GM12801 (cell line): ENCODE data around the gene DPEP2.

Experiments used
- TF ChIP-seq, protein P1 (sequence below): IDR thresholded peaks from one replicate; pipeline ENCODE4 v1.5.1; 2011; ENCODE audit warnings: control low read depth; ENCODE audit not compliant: insufficient read length; ENCODE audit errors: extremely low read depth

Gene DPEP2

DNA sequence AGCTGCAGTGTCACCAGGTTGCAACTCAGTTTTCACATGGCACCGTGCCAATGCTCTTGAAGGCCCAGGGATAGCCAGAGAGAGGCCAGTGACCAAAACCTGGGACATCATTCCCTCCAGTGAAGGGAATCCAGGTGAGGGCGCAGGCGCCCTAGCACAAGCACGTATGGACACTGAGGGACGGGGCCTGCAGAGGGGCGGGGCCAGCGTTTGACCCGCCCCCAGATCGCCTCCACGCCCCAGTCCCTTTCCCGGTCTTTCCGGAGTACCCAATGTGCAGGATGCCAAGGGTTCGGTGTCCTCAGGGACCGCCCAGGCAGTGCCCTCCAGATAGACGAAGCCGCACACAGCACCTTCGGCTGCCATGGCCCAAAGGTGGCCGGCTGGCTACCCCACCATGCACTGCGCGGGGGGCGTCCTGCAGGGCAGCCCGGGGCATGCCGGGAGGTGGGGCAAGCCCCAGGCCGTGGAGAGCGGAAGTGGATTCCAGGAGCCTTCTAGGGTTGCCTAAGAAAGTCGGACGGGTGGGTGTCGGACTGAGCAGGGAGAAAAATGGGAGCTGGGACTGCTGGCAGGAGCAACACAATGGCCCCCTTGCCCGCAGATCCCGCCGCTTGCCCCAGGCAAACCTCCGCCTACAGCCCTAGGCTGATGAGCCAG, 35.5 kb downstream of the DPEP2 start:
- TF ChIP-seq, protein P1, sequence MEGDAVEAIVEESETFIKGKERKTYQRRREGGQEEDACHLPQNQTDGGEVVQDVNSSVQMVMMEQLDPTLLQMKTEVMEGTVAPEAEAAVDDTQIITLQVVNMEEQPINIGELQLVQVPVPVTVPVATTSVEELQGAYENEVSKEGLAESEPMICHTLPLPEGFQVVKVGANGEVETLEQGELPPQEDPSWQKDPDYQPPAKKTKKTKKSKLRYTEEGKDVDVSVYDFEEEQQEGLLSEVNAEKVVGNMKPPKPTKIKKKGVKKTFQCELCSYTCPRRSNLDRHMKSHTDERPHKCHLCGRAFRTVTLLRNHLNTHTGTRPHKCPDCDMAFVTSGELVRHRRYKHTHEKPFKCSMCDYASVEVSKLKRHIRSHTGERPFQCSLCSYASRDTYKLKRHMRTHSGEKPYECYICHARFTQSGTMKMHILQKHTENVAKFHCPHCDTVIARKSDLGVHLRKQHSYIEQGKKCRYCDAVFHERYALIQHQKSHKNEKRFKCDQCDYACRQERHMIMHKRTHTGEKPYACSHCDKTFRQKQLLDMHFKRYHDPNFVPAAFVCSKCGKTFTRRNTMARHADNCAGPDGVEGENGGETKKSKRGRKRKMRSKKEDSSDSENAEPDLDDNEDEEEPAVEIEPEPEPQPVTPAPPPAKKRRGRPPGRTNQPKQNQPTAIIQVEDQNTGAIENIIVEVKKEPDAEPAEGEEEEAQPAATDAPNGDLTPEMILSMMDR: no peak

DNA sequence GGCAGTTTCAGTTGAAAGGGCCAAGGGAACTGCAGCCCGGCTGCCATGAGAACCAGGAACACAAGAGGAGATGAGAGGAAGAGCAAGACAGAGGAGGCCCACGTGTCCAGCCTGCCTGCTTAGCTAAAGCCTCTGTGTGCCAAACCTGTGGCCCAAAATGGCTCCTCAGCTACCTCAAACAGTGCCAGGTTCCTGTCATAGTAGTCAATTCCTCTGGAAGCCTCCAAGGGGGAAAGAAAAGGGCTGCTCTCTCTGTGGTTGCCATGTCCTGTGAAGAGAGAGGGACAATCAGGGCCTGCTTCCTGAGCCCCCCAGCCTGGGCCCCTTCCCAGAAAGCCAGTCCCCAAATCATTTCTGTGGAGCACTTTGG, 36.0 kb downstream of the DPEP2 start:
- TF ChIP-seq, protein P1: no peak

DNA sequence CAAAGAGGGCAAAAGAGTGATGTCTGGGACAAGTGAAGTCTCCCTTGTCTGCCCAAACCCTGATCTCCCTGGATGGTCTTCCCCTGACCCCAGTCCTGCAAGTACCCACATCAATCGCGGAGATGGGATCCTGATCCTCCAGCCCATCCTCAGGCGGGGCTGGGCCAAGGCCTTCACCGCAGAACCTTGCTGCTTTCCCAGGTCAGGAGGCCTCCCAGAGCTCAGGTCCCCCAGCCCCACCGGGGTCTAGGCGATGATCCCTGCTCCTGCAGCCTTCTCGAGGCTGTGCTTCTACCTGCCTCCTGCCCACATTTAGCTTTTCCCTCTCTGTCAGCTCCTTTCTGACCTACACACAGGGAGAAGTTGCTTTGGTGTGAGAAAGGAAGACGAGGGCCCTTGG, 37.1 kb downstream of the DPEP2 start:
- TF ChIP-seq, protein P1: no peak

DNA sequence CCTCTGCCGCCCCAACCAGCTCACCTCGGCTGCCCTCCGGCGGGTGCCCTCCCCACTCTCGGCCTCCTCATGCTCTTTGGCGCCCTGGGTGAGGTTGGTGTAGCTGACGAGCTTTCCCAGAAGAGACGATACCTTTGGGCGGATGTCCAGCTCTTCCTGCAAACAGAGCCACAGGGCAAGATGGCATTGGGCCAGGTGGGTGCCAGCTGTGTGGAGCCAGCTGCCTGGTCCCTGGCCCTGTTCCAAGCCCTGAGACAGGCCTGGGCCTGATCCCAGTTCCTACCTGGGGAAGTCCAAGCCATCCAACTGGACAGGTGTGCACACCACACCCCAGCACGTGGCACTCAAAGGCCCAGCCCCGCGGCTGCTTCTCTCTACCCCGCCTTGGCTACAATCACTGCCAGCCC, 37.7 kb downstream of the DPEP2 start:
- TF ChIP-seq, protein P1: no peak

DNA sequence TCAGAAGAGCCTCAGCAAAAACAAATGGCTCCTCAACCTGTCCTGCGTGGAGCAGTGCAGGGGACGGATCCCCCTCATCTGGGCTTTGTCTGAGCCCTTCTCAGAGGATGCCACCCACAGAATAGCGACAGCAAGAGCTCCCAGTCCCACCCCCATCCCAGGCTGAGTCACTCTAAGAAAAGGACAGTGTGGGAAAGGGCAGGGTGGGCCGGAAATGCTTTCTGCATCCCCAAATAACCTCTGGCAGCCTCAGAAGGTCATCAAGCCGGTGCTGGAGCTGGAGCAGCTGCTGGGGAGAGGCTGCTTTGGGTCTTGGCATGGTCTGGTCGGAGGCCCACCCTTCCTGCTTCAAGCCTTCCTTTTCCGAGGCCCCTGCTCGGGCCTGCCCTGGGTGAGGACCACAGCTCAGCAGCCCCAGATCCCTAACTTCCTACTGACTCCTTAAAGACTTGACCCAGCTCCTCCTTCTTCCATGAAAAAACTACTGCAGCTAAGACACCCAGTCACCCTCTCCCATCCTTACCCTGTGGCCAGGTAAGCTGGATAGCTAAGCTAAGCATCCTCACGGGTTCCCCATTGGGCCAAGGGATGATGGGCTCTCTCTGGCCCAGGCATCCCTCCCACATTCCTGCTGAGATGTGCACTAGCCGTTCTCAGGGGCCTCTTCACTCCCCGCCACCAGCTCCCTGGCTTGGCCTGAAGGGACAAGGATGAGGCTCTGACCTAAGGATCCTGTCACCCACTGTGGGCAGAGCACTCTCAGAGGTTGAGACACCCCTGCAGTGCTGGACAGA, 39.6 kb downstream of the DPEP2 start:
- TF ChIP-seq, protein P1: no peak

DNA sequence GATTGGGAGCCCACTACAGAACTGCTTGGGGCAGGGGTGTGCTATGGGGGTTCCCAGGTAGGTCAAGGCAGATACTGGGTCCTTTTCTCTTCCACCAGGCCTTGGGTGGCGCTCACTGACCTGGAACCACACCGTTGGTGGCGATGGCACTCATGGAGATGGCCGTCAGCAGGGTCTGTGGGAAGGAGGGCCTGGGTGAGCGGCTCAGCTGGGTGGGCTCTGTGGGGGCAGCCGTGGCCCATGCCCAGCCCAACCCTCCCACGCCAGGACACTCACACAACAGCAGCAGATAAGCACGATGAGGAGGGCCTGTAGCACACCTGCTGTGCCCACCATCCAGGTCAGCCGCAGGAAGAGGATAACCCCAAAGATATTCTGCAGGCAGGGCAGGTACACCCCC, 41.7 kb downstream of the DPEP2 start:
- TF ChIP-seq, protein P1: no peak

DNA sequence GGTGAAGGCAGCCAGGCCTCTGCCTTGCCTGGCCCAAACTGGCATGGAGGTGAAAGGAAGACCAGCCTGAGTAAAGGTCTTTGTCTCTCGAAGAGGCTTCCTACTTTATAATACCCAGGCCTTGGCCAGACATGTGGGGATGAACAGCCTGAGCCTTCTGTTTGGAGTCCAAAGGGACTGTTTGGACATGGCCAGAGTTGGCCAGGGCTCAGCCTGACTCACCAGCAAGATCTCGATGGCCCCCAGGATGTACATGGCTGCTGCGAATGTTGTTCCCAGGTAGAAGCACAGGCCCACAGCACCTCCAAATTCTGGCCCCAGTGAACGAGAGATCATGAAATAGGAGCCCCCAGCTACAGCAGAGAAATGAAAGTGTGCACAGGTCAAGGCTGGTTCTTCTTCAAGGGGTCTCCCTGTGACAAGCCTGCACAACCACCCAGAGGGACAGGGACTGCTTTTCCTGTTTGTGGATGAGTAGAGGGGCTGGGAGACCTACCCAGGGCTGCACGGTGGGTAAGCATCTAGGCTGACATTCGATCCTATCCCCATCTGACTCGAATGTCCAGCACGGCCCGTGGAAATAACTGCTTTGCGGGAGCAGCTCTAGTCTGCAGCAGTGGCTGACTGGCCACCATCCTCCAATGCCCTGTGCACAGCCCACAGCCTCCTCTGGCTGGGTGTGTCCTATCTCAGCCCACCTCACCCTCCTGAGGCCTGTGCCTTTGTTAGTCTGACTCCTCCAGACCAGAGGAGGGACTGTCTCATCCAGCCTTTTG, 44.7 kb downstream of the DPEP2 start:
- TF ChIP-seq, protein P1: no peak
